ENCODE results near the gene FRS3. TPM values are rescaled to one million over a fixed set of nuclear protein-coding genes. Genes with fewer than 3 reads are reported as not detected.

FRS3 gene
- total RNA-seq, 1 donor from 2014 or later = 3.5 TPM

DNA sequence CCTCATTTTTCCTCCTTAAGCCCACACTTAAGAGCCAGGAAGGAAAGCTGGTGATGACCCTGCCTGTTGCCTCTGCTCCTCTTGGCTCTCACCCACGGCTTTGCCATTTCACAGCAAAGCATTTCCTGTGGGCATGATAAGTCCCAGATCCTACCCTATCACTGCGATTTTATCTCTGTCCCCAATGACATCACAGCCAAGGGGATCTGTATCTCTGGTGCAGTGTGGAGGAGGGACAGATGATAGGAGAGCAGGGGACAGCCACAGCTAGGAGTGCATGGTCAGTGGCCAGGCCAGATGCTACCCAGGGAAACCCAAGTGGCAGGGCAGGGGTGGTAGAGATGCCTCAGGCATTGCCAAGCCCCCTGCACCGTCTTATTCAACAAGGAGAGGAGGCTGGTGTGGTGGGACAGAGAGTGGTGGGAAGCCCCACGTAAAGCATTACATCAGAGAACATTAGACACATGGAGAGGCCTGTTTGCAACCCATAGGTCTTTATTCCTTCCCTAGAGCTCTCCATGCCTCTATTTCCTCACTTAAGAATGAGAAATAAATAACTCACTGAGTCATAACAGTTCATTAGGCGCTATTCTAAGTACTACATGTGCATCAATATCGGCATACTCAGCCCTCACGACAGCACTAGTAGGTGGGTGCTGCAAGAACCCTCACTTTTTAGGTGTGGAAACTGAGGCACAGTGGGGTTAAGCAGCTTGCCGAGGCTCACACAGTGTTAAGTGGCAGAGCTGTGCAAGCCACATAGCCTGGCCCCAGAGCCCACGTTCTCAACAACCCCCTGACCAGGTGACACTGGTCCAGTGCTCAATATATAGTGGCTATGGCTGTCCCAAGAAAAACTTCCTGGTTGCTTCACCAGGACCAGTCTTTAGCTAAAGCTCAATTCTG is 48.9 kb downstream of the FRS3 start:
- no peak for DNase-seq (ENCODE audit: low read depth)

DNA sequence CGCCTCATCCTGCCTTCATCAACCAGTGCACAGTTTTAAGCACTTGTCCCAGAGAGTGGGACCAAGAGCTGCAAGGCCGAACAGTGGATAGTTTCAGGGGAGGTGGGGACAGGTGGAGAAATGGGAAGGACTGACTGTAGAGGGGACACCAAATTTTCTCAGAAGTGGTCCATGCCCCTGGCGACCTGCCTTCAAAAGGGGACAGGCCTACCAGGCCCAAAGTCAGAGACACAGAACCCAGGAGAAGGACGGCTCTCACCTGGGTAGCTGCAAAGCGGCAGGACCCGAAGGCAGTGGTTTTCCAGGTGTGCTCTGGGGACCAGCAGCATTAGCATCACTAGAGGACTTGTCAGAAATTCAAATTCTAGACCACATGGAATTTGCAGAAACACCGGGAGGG is 50.1 kb downstream of the FRS3 start:
- no peak for DNase-seq (ENCODE audit: low read depth)

DNA sequence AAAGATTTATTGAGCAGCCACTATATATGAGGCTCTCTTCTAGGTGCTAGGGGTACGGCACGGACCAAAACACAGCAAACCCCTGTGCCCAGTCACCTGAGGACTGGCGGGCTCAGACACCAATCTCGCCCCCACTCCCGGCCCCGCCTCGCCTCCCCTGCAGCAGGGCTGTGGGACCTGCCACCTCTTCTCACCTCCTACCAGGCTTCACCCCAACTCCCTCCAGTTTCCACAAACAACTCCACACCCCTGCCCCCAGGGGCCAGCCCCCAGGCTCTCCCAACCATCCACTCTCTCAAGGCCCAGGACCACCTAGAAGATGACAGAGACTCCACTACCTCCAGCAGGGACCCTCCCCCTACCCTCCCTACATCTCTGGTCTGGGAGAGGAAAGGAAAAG is 50.7 kb downstream of the FRS3 start:
- DNase-seq (ENCODE audit: low read depth) = no peak

DNA sequence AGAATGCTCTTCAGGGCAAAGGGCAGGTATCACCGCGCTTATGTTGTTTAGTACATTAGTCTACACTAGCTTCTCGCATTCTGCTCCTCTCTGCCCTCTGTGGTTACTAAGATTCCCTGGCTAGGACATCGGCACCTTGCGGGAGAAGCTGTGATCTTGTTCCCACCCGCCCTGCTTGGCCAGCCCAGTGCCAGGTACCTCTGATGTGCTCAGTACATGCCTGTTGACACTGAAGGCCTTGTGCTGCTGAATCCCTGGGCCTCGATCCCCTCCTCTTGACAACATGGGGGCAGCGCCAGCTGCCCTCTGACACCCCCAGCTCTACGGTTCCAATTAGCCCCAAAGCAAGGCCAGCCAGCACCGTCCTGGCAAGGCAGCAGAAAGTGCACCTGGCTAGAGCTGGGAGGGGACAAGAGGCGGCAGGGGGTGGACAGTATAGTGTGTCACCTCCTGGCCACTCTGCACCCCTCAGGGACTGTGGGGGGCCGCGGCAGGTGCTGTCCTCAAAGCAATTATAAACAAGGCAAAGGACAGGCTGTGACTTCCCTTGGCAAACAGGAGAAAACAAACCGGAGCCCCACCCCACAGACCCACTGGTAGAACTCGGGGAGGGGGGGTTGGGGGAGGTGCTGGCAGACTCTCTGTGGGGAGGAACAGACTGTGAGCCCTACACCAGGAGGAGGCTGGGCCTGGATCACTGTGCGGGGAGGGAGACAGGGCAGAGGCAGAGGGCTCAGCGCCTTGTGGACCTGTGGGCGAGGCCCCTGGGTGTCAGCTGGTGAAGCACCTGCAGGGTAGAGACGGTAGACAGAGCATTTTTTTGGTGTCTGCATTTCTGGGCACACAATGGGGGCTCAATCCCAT is 51.4 kb downstream of the FRS3 start:
- DNase-seq (ENCODE audit: low read depth) = no peak

DNA sequence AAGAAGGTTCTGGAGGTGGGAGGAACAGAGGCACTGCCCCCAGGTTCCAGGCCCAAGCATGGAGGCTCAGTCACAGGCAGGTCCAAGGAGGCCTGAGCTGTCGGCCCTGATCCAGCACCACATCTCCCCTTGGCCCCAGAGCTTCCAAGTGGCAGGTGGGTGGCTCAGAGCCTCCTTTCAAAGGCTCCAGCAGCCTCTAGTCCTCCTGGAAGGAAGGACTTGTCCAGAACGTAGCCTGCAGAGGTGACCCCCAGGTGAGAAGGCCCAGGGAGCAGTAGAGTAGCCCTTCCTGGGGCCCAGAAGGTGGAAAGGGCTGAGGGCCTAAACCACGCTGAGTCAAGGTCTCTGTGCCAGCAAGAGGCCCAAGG is 52.0 kb downstream of the FRS3 start:
- DNase-seq (ENCODE audit: low read depth) = no peak

DNA sequence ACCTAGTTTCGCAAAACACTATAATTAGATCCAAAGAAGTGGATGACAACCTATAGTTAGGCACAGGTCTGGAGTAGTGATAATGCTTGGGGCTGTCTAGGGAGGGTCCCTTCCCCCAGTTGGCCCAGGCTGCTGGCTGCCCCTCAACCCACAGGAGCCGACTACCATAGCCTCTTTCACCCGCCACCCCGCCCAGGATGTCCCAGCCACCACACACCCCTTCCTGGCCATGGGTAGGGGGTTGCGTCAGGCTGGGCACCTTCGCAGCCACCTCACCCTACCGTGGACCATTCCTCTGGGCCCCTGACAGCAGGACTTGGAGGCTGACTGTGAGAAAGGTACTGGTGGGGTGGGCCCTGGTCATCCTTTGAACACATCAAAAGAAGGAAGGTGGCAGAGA is 52.8 kb downstream of the FRS3 start:
- DNase-seq (ENCODE audit: low read depth) = no peak

DNA sequence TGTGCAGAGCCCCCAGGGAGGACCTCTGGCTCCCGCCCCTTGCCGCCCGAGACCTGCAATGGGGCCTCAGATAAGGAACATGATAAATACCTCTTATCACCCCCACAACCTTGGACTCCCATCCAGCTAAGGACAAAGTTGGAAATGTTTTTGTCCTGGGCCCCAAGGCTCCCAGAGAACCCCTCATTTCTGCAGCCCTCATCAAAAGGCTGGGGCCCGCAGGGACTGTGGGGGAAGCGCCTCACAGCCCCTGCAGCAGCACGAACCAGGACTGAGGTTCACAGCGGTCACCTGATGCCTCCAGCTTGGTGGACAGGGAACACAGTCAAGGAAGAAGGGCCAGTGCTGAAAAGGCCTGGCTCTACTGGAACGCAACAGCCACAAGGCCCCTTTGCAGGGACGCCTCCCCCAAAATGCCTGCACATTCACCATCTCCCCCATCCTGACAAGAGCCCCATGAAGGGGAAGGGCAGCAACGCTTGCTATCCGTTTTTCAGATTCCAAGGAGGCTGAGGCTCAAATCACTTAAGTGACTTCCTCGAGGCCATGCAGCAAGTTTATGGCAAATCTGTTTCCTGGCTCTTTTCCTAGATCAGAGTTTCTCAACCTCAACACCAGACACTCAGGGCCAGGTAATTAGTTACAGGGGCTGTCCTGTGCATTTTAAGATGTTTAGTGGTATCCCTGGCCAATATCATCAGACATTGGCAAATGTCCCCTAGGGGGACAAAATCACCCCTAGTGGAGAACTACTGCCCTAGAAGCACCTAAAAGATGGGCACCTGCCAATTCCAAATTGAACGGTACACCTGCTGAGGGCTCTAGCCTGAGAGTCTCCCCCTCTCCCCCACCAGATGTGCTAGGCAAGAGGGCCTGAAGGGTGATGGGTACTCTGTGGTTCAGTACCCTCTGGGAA is 54.9 kb downstream of the FRS3 start:
- DNase-seq (ENCODE audit: low read depth) = no peak

DNA sequence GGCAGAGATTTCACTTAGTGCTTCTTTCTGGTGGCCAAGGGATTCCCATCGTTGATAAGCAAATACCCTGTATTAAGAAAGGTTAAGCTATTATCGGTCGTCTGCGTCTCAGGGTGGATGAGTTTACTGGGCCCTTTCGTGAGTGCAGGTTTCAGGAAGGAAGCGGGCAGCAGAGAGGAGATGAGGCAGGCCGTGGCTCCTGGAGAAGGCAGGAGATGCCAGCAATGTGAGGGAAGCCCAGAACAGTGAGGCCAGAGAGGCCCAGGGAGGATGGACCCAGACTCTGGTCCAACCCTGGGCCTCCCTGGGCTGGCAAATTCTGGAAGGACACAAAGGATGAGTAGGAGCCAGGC is 55.5 kb downstream of the FRS3 start:
- no peak for DNase-seq (ENCODE audit: low read depth)

DNA sequence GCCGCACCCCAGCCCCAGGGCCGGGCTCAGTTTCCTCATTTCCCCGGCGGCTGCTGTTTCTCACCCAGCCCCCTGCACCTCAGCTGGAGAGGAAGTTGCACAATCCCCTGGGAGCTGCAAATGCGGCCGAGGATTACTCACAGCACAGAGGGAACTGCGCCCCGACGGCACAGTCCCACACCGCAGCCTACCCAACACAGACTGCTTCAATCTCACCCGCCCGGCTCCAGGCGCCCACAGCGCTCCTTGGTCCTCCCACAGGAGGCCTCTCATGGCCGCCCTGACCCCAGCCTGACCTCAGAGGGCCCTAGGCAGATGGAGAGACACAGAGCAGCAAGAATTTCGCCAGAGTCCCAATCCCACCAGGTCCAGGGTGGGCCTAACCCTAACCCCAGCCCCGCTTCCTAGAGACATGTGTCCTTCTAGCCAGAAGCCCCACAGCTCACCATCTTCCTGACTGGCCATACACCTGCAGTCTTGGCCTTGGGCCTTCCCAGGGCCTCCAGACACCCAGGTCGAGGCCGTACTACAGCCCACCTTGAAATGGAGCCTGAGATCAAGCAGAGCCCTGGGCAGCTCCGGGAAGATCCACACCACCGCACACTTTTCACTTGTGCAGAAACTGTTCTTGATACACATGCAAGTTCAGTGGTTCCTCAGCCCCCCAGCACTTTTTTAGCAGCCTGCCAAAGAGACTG is 56.0 kb downstream of the FRS3 start:
- DNase-seq (ENCODE audit: low read depth) = peak; percentile 56

DNA sequence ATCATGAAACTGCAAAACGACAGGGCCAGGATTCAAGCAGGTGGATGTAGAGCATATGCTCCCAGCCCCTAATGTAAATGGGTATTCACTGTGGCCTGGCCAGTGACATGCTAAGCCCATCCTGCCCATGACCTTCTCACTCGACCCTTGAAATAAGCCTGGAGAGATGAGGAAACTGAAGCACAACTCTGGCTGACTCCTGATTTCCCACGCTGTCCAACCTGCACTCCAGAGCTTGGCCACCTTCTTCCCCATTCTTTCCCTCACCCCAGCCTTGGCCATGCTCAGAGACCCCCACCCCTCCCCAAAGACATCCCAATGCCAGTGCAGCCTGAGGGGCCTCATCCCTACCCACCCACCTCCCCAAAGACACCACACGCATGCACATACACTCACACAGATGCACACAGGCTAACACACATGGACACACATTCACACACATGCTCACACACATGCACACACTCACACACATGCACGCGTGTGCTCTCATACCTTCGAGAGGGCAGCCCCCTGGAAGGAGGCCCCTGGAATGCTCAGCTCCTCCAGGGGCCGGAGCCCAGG is 56.7 kb downstream of the FRS3 start:
- DNase-seq (ENCODE audit: low read depth) = no peak

DNA sequence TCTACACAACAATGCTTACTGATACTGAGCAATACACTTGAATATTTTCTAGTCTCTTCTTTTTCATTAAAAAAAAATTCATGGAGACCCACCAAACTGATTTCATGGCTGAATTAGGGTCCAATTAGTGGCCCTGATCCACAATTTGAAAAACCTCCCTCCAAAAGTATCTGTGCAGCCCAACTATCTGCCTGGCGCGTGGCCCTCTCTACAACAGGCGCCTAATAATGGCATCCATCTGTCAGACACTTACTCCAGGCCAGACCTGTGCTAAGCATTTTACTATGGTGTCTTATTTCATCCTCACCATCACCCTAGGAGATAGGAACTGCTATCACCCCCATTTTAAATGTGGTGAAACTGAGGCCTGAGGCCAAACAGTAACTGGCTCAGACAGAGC is 58.3 kb downstream of the FRS3 start:
- DNase-seq (ENCODE audit: low read depth) = no peak

DNA sequence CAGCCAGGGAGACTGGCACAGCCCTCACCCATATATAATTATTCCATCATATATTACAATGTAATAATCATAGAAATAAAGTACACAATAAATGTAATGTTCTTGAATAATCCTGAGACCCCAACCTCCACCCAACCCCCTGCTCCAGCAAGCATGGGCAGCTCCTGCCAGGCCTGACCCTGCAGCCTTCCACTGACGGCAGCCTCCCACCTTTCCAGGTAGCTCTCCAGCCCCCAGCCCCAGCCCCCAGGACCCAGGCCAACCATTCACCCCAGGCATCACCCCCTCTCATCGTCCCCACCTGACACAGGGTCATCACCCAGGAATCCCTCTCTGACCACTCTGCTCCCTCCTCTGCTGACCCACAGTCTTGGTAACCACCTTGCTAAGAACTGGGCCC is 58.9 kb downstream of the FRS3 start:
- no peak for DNase-seq (ENCODE audit: low read depth)

DNA sequence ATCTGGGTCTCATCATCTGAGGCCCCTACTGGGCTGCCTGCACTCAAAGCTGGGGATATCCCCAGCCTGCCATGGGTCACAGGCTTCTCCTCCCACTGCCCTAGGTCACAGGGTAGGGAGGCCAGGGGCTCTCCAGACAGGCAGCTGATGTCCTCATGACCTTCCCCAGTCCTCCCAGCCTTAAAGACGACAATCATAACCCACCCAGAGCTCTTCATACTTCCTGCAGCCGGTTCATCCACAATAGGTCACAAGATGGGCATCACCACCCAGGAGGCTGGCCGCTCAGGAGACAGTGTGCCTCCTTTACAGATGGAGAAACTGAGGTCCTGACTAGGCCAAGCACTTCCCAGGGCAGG is 59.5 kb downstream of the FRS3 start:
- no peak for DNase-seq (ENCODE audit: low read depth)

Other genes with a start within 250 kb of the FRS3 start
- 3.1 and 7.1 TPM in 2 replicates for gene FOXP4, start 233.5 kb downstream of the FRS3 start, total RNA-seq
- gene MDFI, start 141.4 kb downstream of the FRS3 start, total RNA-seq = not detected in 2 replicates
- 6.4 and 10.6 TPM in 2 replicates for gene TFEB, start 44.3 kb downstream of the FRS3 start, total RNA-seq
- not detected in 2 replicates for gene PGC, start 32.5 kb downstream of the FRS3 start, total RNA-seq
- gene PRICKLE4, start 882 bp upstream of the FRS3 start, total RNA-seq = 1.3 and 3.5 TPM in 2 replicates
- gene TOMM6, start 7.8 kb upstream of the FRS3 start, total RNA-seq = 101 and 115 TPM in 2 replicates
- 2.2 and 3.1 TPM in 2 replicates for gene USP49, start 115.5 kb upstream of the FRS3 start, total RNA-seq
- 26.4 and 27.3 TPM in 2 replicates for gene MED20, start 141.2 kb upstream of the FRS3 start, total RNA-seq
- 28.1 and 28.3 TPM in 2 replicates for gene BYSL, start 141.6 kb upstream of the FRS3 start, total RNA-seq
- gene CCND3, start 161.9 kb upstream of the FRS3 start, total RNA-seq = 169 and 170 TPM in 2 replicates